ENCODE measurements around the gene LMAN2. TPM values are rescaled to one million over a fixed set of nuclear protein-coding genes. Genes with fewer than 3 reads are reported as not detected.
"Not testable (repeated sequence)": the region's sequence is repeated elsewhere in the genome, so short reads cannot be mapped to it uniquely, and the experiment has no call there.

LMAN2 gene
- total RNA-seq, 6 experiments from 2014 or later: 103 to 297 (median 160) TPM

GRCh38 chr5:177378884-177379883 is 27.7 kb upstream of the LMAN2 start:
- Histone ChIP-seq H3K36me3 (no peaks in the 10 kb centered on the region), H3K27ac (peak overlapping the region; percentile 91 to 94 (median 93)), H3K9me3 (no peaks in the 10 kb centered on the region), H3K27me3 (no peaks in the 10 kb centered on the region), H3K4me3 (peak overlapping the region; percentile 8 to 49 (median 32)), H3K4me1 (peaks cover 0 to 64% (median 22%) of the 10 kb centered on the region in 4 donors)
- ATAC-seq (peak; percentile 72 to 83 (median 78)), DNase-seq (peak; percentile 57 to 90 (median 79))
- 25% methylated on average over 5 of the region's 15 CpGs for WGBS (ENCODE audit: insufficient coverage, low coverage, low lambda C conversion rate, missing lambda C conversion rate)
- intact Hi-C loops (cut with DNase I): no loop called here
- TF ChIP-seq CTCF (IDR thresholded peaks at IDR 0.05) (no peak), POLR2A (IDR thresholded peaks at IDR 0.05) (peak; percentile 60)

- peak in 1 of 3 donors; percentile 75 for DNase-seq
- 38% methylated on average over 4 of the region's 8 CpGs for WGBS (ENCODE audit: insufficient coverage, low coverage, low lambda C conversion rate, missing lambda C conversion rate)
- Histone ChIP-seq H3K27ac (peak overlapping the region; percentile 91 to 94 (median 93)), H3K9me3 (no peaks in the 10 kb centered on the region), H3K4me3 (peak overlapping the region; percentile 8 to 49 (median 32)), H3K27me3 (no peaks in the 10 kb centered on the region), H3K4me1 (peaks cover 0 to 74% (median 25%) of the 10 kb centered on the region in 4 donors), H3K36me3 (no peaks in the 10 kb centered on the region)
- TF ChIP-seq CTCF (IDR thresholded peaks at IDR 0.05): no peak
- TF ChIP-seq POLR2A (IDR thresholded peaks at IDR 0.05): no peak
- intact Hi-C loops (cut with DNase I): no loop called here
- ATAC-seq: peak; percentile 2 to 33 (median 14)
Observed at GRCh38 chr5:177377851-177378776, 26.6 kb upstream of the LMAN2 start.

GRCh38 chr5:177376107-177376506 is 24.6 kb upstream of the LMAN2 start:
- H3K27me3 ChIP-seq: no peaks in the 10 kb centered on the region
- 46% methylated on average over 11 of the region's 11 CpGs for WGBS (ENCODE audit: insufficient coverage, low coverage, low lambda C conversion rate, missing lambda C conversion rate)
- TF ChIP-seq POLR2A (IDR thresholded peaks at IDR 0.05): no peak
- TF ChIP-seq CTCF (IDR thresholded peaks at IDR 0.05): no peak
- ATAC-seq (peak in 3 of 4 donors; percentile 3 to 35 (median 12)), DNase-seq (no peak)
- H3K36me3 ChIP-seq: no peaks in the 10 kb centered on the region
- no peak overlapping the region for H3K4me3 ChIP-seq
- H3K4me1 ChIP-seq: peaks cover 0 to 83% (median 25%) of the 10 kb centered on the region in 4 donors
- intact Hi-C loops (cut with DNase I): no loop called here
- H3K9me3 ChIP-seq: no peaks in the 10 kb centered on the region
- H3K27ac ChIP-seq: peak overlapping the region in 2 of 3 donors; percentile 93 to 94

GRCh38 chr5:177375516-177375915 is 24.0 kb upstream of the LMAN2 start:
- Histone ChIP-seq H3K4me1 (peaks cover 0 to 78% (median 22%) of the 10 kb centered on the region in 4 donors), H3K27ac (peak overlapping the region in 2 of 3 donors; percentile 93 to 94)
- H3K9me3 ChIP-seq; DNase-seq; H3K4me3 ChIP-seq; ATAC-seq; H3K27me3 ChIP-seq; intact Hi-C loops (cut with DNase I); H3K36me3 ChIP-seq: not testable (repeated sequence)
- WGBS (ENCODE audit: insufficient coverage, low coverage, low lambda C conversion rate, missing lambda C conversion rate): 53% methylated on average over 4 of the region's 5 CpGs

Measured in right lobe of liver (tissue), 6 donors.